ENCODE results near the gene AKAP11.

DNA sequence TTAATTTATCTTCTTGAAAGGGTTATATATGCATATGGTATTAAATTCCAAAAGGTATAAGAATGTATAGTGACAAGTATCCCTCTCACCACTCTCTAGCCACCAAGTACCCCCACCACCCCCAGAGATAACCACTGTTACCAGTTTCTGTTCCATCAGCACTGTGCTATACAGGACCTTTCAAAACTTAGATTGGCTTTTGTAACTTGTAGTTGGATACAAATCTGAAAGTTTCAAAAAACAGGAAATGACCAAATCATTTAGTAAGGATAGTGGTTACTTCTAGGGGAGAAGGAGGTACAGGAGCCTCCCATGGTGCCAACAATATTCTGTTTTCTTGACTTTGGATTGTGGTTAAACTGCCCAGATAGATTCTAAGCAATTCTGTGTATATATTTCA, 56.7 kb downstream of the AKAP11 start:
- no peak for TF ChIP-seq POLR2AphosphoS5 (IDR thresholded peaks at IDR 0.05)
- TF ChIP-seq, protein P1, sequence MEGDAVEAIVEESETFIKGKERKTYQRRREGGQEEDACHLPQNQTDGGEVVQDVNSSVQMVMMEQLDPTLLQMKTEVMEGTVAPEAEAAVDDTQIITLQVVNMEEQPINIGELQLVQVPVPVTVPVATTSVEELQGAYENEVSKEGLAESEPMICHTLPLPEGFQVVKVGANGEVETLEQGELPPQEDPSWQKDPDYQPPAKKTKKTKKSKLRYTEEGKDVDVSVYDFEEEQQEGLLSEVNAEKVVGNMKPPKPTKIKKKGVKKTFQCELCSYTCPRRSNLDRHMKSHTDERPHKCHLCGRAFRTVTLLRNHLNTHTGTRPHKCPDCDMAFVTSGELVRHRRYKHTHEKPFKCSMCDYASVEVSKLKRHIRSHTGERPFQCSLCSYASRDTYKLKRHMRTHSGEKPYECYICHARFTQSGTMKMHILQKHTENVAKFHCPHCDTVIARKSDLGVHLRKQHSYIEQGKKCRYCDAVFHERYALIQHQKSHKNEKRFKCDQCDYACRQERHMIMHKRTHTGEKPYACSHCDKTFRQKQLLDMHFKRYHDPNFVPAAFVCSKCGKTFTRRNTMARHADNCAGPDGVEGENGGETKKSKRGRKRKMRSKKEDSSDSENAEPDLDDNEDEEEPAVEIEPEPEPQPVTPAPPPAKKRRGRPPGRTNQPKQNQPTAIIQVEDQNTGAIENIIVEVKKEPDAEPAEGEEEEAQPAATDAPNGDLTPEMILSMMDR (IDR thresholded peaks at IDR 0.05): no peak
- TF ChIP-seq POLR2A (IDR thresholded peaks at IDR 0.05): no peak

Data from transverse colon (tissue), 4 donors.